ES-I3 (cell line): ENCODE data around the gene RCAN2.

Experiments
- H3K36me3 ChIP-seq: 2 replicates; pipeline ENCODE4 v1.6.1; 2013; ENCODE audit warnings: mild to moderate bottlenecking, low read length, control low read depth, moderate library complexity; ENCODE audit not compliant: insufficient read depth
- H3K4me1 ChIP-seq: 2 replicates; pipeline ENCODE4 v1.6.1; 2013; ENCODE audit warnings: mild to moderate bottlenecking, control low read depth, low read length; ENCODE audit not compliant: insufficient read depth
- H3K9ac ChIP-seq: 2 replicates; pipeline ENCODE4 v1.6.1; 2013; ENCODE audit warnings: low read depth, mild to moderate bottlenecking, low read length, moderate library complexity
- H3K9me3 ChIP-seq: 2 replicates; pipeline ENCODE4 v1.6.1; 2013; ENCODE audit warnings: mild to moderate bottlenecking, low read length, moderate library complexity; ENCODE audit not compliant: control insufficient read depth, insufficient read depth

Gene RCAN2

GRCh38 chr6:46305833-46306232 is 185.4 kb downstream of the RCAN2 start:
- H3K4me1 ChIP-seq, result no peaks in the 10 kb centered on the region

GRCh38 chr6:46305236-46305635 is 186.0 kb downstream of the RCAN2 start:
- Histone ChIP-seq H3K9me3 (no peaks in the 10 kb centered on the region), H3K9ac (no peak overlapping the region), H3K4me1 (no peaks in the 10 kb centered on the region)

More at GRCh38 chr6:46305833-46306232, 185.4 kb downstream of the RCAN2 start:
- Histone ChIP-seq H3K36me3 (no peaks in the 10 kb centered on the region), H3K9ac (no peak overlapping the region), H3K9me3 (no peaks in the 10 kb centered on the region)

GRCh38 chr6:46302816-46303215 is 188.4 kb downstream of the RCAN2 start:
- Histone ChIP-seq H3K4me1 (no peaks in the 10 kb centered on the region), H3K9ac (no peak overlapping the region), H3K36me3 (no peaks in the 10 kb centered on the region), H3K9me3 (no peaks in the 10 kb centered on the region)

More at GRCh38 chr6:46305236-46305635, 186.0 kb downstream of the RCAN2 start:
- no peaks in the 10 kb centered on the region for H3K36me3 ChIP-seq

- Histone ChIP-seq H3K4me1 (no peaks in the 10 kb centered on the region), H3K36me3 (no peaks in the 10 kb centered on the region), H3K9ac (no peak overlapping the region), H3K9me3 (no peaks in the 10 kb centered on the region)
Observed at GRCh38 chr6:46302176-46302575, 189.1 kb downstream of the RCAN2 start.

DNA sequence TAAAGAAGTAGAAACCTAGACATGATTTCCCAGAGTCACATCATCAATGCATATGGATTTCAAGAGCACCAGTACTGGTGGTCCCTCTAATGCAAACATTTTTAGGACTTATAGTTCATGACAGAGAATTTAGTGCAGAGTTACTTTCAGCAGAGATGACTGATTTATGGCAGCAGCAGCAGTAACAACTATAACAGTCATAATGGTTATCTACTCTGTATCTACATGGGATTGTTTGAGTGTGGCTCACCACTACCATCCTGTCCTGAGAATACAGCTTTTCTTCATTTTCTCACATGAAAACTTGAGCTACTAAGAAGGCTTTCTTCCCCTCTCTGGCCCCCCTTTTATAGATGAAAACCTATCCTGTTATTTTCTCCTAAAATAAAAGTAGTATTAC is 192.0 kb downstream of the RCAN2 start:
- H3K9ac ChIP-seq, result no peak overlapping the region
- H3K9me3 ChIP-seq, result no peaks in the 10 kb centered on the region
- H3K4me1 ChIP-seq, result no peaks in the 10 kb centered on the region

DNA sequence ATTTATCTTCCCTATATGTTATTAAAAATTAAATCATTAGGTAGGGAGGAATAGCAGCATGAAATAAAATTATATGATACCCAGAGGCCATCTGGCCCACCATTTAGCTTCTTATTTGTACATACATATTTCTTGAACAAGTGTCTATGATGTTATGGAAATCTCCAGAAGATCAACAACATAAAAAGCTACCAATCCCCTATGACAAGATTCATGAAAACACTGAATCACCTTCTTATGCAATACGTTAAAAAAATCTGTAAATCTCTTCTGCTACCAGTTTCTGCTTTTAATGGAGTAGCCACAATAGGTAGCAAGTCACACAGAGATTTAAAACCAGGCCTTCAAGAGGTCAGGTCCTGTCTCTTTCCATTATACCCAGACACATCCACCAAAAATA is 194.7 kb downstream of the RCAN2 start:
- Histone ChIP-seq H3K9ac (no peak overlapping the region), H3K36me3 (no peaks in the 10 kb centered on the region), H3K9me3 (no peaks in the 10 kb centered on the region), H3K4me1 (0 out of 2 replicates have a peak, but pooled peaks cover 1% of the 10 kb centered on the region)

More for the DNA sequence above, 192.0 kb downstream of the RCAN2 start:
- no peaks in the 10 kb centered on the region for H3K36me3 ChIP-seq

- no peak overlapping the region for H3K9ac ChIP-seq
- no peaks in the 10 kb centered on the region for H3K9me3 ChIP-seq
- H3K36me3 ChIP-seq, result no peaks in the 10 kb centered on the region
- 0 out of 2 replicates have a peak, but pooled peaks cover 5% of the 10 kb centered on the region for H3K4me1 ChIP-seq
Observed at GRCh38 chr6:46293641-46294316, 197.5 kb downstream of the RCAN2 start.

DNA sequence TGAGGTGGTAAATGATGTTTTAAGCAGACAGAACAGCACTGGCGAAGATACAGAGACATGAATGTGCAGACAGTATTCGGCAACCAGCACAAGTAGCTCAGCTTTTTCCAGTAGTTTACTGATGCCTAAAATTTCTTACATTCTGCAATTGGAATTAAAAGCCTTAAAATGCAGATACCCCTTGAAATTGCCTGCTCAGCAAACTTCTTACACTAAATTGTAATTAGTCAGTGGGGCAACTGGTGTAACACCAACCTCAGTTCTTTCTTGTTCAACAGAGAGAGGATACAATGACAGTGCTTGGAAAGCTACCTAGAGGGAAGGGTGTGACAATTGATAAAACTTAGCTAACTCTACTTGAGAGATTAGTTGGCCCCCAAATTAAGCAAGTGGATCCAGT is 199.4 kb downstream of the RCAN2 start:
- H3K9me3 ChIP-seq, result no peaks in the 10 kb centered on the region
- H3K36me3 ChIP-seq, result no peaks in the 10 kb centered on the region
- H3K4me1 ChIP-seq, result 0 out of 2 replicates have a peak, but pooled peaks cover 5% of the 10 kb centered on the region
- no peak overlapping the region for H3K9ac ChIP-seq

GRCh38 chr6:46291275-46291633 is 200.0 kb downstream of the RCAN2 start:
- Histone ChIP-seq H3K4me1 (0 out of 2 replicates have a peak, but pooled peaks cover 5% of the 10 kb centered on the region), H3K9me3 (no peaks in the 10 kb centered on the region), H3K36me3 (no peaks in the 10 kb centered on the region), H3K9ac (no peak overlapping the region; the same call in 1 of the 2 replicates)

GRCh38 chr6:46290421-46291274 is 200.6 kb downstream of the RCAN2 start:
- Histone ChIP-seq H3K9me3 (no peaks in the 10 kb centered on the region), H3K4me1 (0 out of 2 replicates have a peak, but pooled peaks cover 5% of the 10 kb centered on the region), H3K36me3 (no peaks in the 10 kb centered on the region), H3K9ac (no peak overlapping the region; the same call in 1 of the 2 replicates)

DNA sequence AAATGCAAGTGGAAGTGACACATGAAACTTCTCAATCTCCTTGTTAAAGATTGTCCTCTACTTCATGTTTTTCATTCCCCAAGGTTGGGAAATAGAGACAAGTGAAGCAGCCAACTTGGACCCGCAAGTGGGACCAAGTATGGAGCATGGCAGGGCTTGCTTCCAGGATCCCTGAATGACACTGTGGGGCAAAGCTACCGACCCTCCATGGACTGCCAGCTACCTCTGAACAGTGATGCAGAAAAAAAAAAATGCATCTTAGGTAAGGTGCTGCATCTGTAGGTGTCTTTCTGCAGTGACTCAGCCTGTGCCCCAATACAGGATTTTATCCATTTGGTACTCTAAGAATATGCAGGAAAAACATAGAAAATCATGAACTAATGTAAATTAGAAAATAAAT is 201.4 kb downstream of the RCAN2 start:
- Histone ChIP-seq H3K4me1 (0 out of 2 replicates have a peak, but pooled peaks cover 5% of the 10 kb centered on the region), H3K9ac (no peak overlapping the region), H3K36me3 (no peaks in the 10 kb centered on the region), H3K9me3 (no peaks in the 10 kb centered on the region)

DNA sequence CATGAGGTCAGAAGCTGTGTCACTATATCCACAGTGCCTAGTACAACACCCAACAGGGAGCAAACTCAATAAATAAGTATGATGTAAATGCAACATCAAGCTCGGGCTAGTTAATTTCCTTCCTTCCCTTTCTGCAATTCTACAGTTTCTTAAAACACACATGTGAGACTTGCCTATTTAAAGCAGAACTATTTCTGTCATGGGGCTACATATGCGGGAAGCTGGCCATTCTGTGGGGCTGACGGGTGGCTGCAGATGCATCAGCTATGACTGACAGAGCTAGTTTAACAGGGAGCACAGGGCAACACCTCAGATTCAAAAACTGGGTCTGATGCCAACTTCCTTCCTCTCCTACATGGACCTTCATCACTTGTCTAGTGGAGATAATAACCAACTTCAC is 202.4 kb downstream of the RCAN2 start:
- no peak overlapping the region for H3K9ac ChIP-seq

GRCh38 chr6:46287681-46288080 is 203.6 kb downstream of the RCAN2 start:
- Histone ChIP-seq H3K36me3 (no peaks in the 10 kb centered on the region), H3K9me3 (no peaks in the 10 kb centered on the region), H3K4me1 (0 out of 2 replicates have a peak, but pooled peaks cover 5% of the 10 kb centered on the region), H3K9ac (no peak overlapping the region)

More for the DNA sequence above, 202.4 kb downstream of the RCAN2 start:
- H3K9me3 ChIP-seq, result no peaks in the 10 kb centered on the region
- 0 out of 2 replicates have a peak, but pooled peaks cover 5% of the 10 kb centered on the region for H3K4me1 ChIP-seq
- no peaks in the 10 kb centered on the region for H3K36me3 ChIP-seq

DNA sequence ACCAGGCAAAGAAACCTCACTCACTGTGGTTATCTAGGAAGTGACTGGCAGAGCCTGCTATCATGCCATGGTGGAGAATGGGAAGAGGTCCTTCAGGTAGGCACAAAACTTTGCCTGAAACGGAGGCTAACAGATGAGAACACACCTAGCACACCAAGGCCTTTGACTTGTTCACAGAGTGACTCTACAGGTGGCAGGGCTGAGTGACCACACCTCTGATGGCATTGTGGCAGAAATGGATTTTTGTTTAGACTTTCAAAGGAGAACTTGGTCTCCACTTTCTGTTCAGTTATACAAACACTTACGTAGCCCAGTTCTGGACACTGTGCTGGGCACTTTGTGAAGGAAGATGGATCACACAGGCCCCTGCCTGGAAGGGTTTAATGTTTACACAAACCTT is 204.2 kb downstream of the RCAN2 start:
- Histone ChIP-seq H3K9ac (no peak overlapping the region), H3K36me3 (no peaks in the 10 kb centered on the region), H3K4me1 (0 out of 2 replicates have a peak, but pooled peaks cover 5% of the 10 kb centered on the region), H3K9me3 (no peaks in the 10 kb centered on the region)
